Bone marrow (tissue), 2 donors: ENCODE results near the gene REST.

Experiments used
- DNase-seq, 2 donors: peaks; one replicate each; lab custom pipeline; 2025; lab: John Stamatoyannopoulos, UW

Gene REST

DNA sequence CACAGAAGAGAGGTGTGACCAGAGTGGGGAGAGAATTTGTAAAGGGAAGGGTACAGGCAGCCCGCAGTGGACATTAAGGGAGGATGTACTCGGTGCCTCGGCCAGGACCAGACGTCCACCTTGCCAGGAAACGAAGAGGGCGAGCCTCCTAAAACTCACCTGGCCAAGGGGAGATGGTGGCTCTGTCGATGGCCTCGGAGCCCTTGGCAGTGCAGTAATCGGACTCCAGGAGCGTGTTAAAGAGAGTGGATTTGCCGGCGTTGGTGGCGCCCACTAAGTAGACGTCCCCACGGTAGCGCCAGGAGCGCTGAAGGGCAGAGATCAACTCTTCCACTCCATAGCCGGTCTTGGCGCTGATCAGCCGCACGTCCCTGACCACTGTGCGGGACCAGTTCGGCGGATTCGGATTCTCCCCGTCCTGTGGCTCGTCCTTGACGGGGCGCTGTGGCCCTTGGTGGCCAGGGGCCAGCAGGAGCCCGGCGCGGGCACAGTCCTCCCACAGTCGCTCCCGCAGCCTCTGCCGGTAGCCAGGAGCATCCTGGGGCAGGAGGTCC lies 68.7 kb downstream of the REST start:
- DNase-seq, result no peak

GRCh38 chr4:56976837-56977320 lies 69.2 kb downstream of the REST start:
- peak in 1 of 2 donors; percentile 41 for DNase-seq

DNA sequence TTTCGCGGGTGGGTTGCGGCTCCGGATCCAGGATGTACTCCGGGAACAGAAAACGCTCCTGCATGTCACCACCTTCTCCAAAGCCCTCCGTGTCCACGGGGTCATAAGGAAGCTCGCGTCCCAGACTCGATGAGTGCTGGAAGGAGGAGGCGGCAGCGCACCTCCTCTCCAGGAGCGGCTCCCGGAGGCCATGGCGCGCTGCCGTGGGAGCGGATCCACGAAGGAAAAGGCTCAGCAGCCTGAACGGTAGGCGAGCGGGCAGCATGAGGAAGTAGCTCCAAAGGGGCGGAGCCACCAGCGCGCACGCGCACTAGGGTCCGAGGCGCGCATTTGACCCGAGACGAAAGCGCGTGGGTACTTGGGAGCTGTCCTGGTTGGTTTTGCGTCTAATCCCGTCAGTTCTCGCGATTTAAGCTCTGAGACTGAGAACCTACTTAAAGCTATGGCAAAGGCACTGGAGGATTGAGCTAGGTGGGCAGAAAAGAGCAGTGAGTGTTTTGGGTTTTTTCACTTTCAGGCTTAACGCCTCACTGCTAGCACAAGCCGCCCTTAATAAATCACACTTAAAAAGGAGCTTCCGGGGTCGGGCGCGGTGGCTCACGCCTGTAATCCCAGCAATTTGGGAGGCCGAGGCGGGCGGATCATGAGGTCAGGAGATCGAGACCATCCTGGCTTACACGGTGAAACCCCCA lies 69.8 kb downstream of the REST start, which contains the start of gene NOA1:
Gene NOA1 (minus strand): TSS at position 286 of the 692 bp plus-strand sequence. CDS start 21 bp downstream, at position 265.
- peak; percentile 92 to 94 for DNase-seq

DNA sequence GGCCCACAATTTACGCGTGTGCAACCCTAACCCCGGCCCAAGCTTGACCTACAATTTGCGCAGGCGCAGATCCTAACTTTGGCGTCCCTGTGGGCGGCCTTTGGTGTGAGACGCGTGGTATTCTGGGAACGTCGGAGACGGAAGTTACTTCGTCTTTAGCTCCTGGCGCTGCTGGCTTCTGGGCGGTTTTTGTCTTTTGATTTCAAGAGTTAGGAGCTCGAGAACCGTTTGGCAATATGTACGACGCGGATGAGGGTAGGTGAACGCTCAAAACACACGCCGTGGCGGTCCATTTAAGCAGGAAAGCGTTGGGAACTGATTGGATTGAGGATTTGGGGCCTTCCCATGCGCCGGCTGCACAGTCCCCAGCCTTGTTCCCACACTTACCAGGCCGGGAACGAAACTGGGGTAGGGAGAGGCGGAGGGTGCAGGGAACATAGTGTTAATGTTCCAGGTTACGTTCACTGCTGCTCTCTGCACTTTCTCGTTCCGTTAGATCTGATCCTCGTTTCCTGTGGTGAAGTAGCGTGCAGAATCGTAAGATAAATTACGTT lies 71.1 kb downstream of the REST start, which contains the start of gene POLR2B:
Gene POLR2B (plus strand): TSS at position 147 of the 554 bp plus-strand sequence. CDS start 90 bp downstream, at position 237.
- peak; percentile 75 to 93 for DNase-seq

- DNase-seq, result no peak
Observed at GRCh38 chr4:56979421-56980072, 71.8 kb downstream of the REST start.

DNA sequence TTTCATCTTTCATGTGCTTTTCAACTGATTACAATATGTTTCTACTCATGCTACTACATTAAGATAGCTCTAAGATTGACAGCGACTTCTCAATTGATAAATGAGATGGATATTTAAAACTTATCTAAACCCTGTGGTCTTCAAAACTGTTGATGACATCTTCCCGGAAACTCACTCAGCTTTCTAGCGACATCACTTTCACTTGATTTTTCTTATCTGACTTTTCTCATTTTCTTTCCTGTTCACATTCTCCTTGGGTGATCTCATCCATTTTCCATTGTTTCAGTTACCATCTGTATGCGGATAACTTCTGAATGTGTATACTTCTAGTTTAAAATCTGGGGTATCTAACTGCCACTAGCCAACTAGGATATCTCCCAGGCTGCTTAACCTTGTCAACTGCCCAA lies 74.1 kb downstream of the REST start:
- no peak for DNase-seq

DNA sequence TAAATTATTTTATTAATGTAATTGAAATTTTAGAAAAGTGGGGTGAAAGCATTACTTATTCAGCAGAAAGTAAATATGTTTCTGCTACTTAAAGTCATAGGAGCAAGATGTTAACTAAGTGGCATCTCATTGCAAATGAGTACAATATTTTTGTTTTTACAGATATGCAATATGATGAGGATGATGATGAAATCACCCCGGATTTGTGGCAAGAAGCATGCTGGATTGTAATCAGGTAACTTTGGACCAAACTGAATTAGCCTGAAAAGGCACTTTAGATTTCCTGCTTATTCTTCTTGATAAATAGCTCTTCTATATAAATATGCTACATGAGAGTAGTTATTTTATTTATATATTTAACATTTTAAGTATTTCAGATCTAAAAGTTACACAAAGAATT lies 78.5 kb downstream of the REST start:
- no peak for DNase-seq

DNA sequence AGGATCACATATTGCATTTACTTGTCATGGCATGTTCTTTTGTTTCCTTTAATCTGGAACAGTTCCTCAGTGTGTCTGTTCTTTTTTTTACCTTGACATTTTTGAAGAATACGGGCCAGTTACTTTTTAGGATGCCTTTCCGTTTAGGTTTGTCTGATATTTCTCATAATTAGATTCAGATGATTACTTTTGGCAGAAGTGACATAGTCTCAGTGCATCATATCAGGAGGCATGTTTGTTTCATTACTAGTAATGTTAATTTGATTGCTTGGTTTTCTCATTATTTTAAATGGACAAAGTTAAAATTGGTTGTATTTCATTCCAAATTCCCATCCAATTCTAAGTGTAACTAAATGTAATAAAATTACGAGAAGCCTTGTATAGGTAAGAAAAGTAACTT lies 79.3 kb downstream of the REST start:
- DNase-seq, result no peak

GRCh38 chr4:56990109-56990905 lies 82.6 kb downstream of the REST start:
- DNase-seq, result no peak

DNA sequence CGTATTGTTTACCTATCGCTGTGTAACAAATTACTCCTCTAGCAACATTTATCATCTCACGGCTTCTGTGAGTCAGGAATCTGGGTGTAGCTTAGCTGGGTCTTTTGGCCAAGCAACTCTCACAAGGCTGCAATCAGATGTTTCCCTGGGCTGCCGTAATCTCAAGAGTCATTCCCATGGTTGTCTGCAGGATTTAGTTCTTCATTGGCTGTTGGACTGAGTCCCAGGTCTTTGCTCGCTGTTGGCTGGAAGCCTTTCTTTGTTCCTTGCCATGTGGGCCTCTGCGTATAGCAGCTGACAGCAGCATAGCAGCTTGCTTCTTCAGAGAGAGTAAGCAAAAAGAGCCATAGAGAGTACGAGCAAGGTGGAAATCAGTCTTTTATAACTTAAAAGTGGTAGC lies 87.8 kb downstream of the REST start:
- no peak for DNase-seq

GRCh38 chr4:56999751-57000150 lies 92.1 kb downstream of the REST start:
- no peak for DNase-seq

DNA sequence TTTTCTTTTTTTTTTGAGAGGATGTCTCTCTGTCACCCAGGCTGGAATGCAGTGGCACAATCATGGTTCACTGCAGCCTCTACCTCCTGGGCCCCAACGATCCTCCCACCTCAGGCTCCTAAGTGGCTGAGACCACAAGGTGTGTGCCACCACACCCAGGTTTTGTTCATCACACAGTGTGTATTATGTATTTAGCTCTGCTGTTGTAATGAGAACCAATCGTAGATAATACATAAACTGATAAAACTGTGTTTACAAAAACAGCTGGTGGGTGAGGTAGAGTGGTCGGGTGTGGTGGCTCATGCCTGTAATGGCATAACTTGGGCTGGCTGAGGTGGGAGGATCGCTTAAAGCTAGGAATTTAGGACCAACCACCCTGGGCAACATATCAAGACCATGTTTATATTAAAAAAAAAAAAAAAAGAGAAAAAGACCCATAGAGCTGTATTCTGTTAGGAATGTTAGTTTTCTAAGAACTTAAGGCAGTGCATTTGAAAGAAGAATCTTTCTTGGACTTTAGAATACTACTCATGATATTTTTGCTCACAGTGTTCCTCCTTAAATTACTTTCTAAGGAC lies 105.9 kb downstream of the REST start:
- DNase-seq, result no peak
